Measurements from ENCODE around the gene GALNT15.
A peak's percentile ranks its signal among the peaks of the same experiment; 100 is the strongest.

The GALNT15 gene

DNA sequence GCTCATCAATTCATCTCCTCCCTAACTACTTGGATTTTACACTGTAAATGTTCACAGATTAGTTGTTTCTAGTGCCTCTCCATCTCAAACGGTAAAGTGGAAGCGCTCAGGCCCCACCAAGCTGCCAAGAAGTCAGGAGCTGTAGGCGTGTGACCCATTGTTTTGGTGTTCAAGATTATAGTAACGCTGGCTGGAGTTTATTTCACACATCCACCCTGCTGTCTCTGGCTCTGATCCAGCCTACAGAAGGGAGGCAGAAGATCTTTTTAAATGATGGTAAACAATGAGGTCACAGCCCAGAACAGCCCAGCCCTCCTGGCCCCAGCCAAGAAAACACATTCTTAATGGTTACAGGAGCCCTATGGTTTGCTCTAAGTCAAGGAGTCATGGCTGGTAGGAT, 25.7 kb upstream of the GALNT15 start:
- DNase-seq (ENCODE audit: low read depth): peak; percentile 46
- no peak overlapping the region for H3K4me3 ChIP-seq (ENCODE audit: low read depth, low read length)
- TF ChIP-seq, protein P1, sequence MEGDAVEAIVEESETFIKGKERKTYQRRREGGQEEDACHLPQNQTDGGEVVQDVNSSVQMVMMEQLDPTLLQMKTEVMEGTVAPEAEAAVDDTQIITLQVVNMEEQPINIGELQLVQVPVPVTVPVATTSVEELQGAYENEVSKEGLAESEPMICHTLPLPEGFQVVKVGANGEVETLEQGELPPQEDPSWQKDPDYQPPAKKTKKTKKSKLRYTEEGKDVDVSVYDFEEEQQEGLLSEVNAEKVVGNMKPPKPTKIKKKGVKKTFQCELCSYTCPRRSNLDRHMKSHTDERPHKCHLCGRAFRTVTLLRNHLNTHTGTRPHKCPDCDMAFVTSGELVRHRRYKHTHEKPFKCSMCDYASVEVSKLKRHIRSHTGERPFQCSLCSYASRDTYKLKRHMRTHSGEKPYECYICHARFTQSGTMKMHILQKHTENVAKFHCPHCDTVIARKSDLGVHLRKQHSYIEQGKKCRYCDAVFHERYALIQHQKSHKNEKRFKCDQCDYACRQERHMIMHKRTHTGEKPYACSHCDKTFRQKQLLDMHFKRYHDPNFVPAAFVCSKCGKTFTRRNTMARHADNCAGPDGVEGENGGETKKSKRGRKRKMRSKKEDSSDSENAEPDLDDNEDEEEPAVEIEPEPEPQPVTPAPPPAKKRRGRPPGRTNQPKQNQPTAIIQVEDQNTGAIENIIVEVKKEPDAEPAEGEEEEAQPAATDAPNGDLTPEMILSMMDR (IDR thresholded peaks at IDR 0.05; ENCODE audit: control insufficient read depth, extremely low read depth, insufficient read depth): no peak

DNA sequence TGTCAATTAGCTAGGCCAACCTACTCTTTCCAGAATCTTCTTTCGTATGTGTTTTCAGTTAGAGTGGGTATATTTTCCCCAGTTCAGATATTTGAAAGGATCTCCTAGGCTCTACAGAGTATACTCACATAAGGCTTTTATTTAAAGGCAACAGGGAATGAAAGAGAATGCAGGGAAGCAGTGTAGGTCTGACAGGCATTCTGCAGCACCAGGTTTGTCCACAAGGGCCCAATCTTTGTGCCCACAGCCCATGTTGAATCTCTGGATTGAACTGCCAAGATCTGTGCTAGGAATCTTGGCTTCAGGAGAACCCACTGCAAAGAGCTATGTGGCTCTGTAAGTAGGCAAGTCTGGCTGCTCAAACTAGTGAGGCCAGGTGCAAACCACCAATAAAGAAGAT, 24.2 kb upstream of the GALNT15 start:
- DNase-seq (ENCODE audit: low read depth): no peak
- H3K4me3 ChIP-seq (ENCODE audit: low read depth, low read length): no peak overlapping the region
- TF ChIP-seq, protein P1 (IDR thresholded peaks at IDR 0.05; ENCODE audit: control insufficient read depth, extremely low read depth, insufficient read depth): no peak

DNA sequence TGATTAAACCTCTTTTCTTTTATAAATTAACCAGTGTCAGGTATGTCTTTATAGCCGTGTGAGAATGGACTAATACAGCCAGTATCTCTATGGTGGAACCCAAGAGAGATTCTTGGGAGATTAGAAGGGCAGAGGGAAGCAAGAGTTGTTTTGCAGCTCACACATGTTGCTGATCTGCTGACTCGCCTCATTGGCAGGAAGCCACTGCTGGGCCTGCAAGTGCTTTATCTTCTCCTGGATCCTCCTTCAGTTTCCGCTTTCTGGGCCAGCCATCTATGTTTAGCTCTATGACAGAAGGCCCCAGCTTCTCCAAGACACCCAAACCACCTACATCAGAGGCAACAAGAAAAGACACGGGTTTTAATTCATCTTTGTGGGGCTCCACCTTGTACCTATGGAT, 23.4 kb upstream of the GALNT15 start:
- no peak overlapping the region for H3K4me3 ChIP-seq (ENCODE audit: low read depth, low read length)
- no peak for DNase-seq (ENCODE audit: low read depth)
- TF ChIP-seq, protein P1 (IDR thresholded peaks at IDR 0.05; ENCODE audit: control insufficient read depth, extremely low read depth, insufficient read depth): no peak

DNA sequence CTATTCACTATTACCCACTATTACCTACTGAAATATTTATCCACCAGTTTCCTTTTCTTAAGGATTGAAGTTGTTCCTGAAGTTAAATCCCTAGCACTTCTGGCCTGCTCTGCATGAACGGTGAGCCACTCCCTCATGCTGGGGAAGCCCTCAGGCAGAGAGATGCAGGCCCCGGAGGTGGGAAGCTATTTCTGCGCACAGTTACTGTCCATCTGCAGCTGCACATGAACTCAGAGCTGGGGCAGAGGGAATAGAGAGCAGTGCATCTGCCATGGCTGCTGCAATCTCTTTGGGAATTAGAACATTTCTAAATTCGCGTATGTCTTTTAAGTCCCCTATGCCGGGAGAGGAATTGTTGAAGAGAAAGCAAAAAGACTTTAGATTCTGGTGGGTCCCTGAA, 6.3 kb upstream of the GALNT15 start:
- TF ChIP-seq, protein P1 (IDR thresholded peaks at IDR 0.05; ENCODE audit: control insufficient read depth, extremely low read depth, insufficient read depth): no peak
- DNase-seq (ENCODE audit: low read depth): no peak
- H3K4me3 ChIP-seq (ENCODE audit: low read depth, low read length): no peak overlapping the region

DNA sequence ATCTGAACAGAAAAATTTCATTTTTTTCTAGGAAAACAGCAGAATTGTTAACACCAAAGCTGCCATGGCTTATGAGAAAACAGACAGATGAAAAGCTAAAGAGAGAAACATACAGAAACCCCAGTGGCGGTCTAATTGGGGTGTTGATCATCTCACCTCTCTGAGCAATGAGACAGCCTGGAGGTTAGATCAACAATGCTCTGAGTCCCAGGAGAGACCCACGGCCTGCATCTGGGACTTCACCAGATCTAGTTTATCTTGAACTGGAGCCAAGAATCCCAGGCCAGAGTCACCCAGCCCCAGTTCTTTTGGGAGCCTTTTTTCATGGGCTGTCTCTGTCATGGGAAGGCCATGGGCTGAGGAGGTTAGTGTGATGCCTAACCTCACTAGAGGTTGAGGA, 3.5 kb upstream of the GALNT15 start:
- TF ChIP-seq, protein P1 (IDR thresholded peaks at IDR 0.05; ENCODE audit: control insufficient read depth, extremely low read depth, insufficient read depth): no peak
- no peak for DNase-seq (ENCODE audit: low read depth)
- H3K4me3 ChIP-seq (ENCODE audit: low read depth, low read length): no peak overlapping the region

DNA sequence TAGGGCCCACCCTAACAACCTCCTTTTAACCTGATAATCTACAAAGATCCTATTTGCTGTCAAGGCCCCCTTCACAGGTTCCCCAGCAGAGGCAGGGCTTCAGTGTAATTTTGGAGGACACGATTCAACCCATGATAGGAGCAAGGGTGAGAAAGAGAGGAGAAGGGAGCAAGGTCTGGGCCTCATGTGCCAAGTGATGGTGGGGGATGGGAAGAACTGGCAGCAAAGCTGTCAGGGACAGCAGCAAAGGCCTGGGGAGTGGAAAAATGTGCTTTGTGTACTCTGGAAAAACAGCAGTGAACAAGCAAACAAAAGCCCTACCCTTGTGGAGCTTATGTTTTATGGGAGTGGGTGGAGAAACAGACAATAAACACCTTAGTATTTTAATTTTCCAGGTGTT, 2.7 kb upstream of the GALNT15 start:
- DNase-seq (ENCODE audit: low read depth): peak; percentile 10
- no peak overlapping the region for H3K4me3 ChIP-seq (ENCODE audit: low read depth, low read length)
- TF ChIP-seq, protein P1 (IDR thresholded peaks at IDR 0.05; ENCODE audit: control insufficient read depth, extremely low read depth, insufficient read depth): no peak

DNA sequence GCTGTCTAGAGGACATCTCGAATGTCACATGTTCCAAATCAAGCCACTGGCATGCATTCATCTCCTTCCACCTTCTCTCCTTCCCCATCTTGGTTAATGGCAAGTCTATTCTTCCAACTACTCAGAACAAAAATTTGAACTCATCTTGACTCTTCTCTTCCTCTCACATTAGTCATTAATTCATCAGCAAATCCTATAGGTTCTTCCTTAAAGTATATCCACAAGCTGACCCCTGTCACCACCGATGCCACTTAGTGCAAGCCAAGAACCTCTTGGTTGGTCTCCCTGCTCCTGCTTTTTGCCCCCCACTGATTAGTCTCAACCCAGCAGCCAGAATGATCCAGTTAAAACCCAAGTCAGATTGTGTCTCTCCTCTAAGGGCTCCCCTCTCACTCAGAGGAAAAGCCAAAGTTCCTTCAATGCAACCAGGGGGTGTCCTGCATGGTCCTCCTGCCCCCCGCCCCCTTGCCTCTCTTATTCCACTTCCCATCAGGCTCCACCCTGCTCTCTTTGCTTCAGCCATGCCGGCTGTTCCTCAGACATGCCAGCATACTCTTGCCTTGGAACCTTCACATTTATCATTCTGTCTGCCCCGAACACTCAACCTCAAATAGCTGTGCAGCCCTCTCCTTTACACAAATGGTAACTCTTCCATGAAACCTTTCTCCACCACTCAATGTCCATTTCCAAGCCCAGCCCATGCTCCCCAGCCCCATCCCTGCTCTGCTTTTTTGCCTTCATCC, 1.0 kb upstream of the GALNT15 start:
- no peak for DNase-seq (ENCODE audit: low read depth)
- TF ChIP-seq, protein P1 (IDR thresholded peaks at IDR 0.05; ENCODE audit: control insufficient read depth, extremely low read depth, insufficient read depth): no peak
- no peak overlapping the region for H3K4me3 ChIP-seq (ENCODE audit: low read depth, low read length)

Measured in LNCaP clone FGC (cell line).